HL-60 (cell line): ENCODE data around the gene KRTAP10-1.

Source experiments
- DNase-seq, 2 experiments: peaks; one replicate each; pipeline ENCODE4 v3.0.0-alpha.2; 2010 to 2020; ENCODE audit warnings: low read depth in 1 of 2, low spot score in 1 of 2
- H3K27ac ChIP-seq: fragments of 250-450 bp; sonication (Bioruptor Pico); replicated peaks from 2 replicates; pipeline ENCODE4 v1.5.1; 2020; ENCODE audit warnings: mild to moderate bottlenecking, moderate library complexity
- H3K27me3 ChIP-seq: fragments of 250-450 bp; sonication (Bioruptor Pico); 2 replicates; pipeline ENCODE4 v1.5.1; 2021; ENCODE audit warnings: mild to moderate bottlenecking, moderate library complexity; ENCODE audit not compliant: insufficient read depth, poor library complexity, severe bottlenecking
- H3K4me3 ChIP-seq: replicated peaks from 2 replicates; pipeline ENCODE4 v1.5.1; 2011; ENCODE audit warnings: mild to moderate bottlenecking, control low read depth, low read length; ENCODE audit not compliant: insufficient read depth
- CTCF ChIP-seq: IDR thresholded peaks from one replicate; pipeline ENCODE4 v1.5.1; 2011; ENCODE audit warnings: low read length, control low read depth, inconsistent platforms; ENCODE audit not compliant: insufficient read depth
- GABPA ChIP-seq: IDR thresholded peaks from 2 replicates; pipeline ENCODE4 v1.6.1; 2012; ENCODE audit warnings: low read depth
- POLR2AphosphoS5 ChIP-seq: IDR thresholded peaks from 2 replicates; pipeline ENCODE4 v1.6.1; 2012; ENCODE audit warnings: low read depth
- REST ChIP-seq: IDR thresholded peaks from 2 replicates; pipeline ENCODE4 v1.6.1; 2012; ENCODE audit warnings: low read depth; ENCODE audit not compliant: insufficient replicate concordance
- SPI1 ChIP-seq: IDR thresholded peaks from 2 replicates; pipeline ENCODE4 v1.6.1; 2012; ENCODE audit warnings: low read depth, mild to moderate bottlenecking, borderline replicate concordance

KRTAP10-1 gene

GRCh38 chr21:44520326-44521300 is 19.4 kb downstream of the KRTAP10-1 start:
- no peak overlapping the region for H3K27ac ChIP-seq
- TF ChIP-seq POLR2AphosphoS5 (no peak), SPI1 (no peak), CTCF (no peak), REST (no peak), GABPA (no peak)
- H3K4me3 ChIP-seq, result no peak overlapping the region
- no peak for DNase-seq
- H3K27me3 ChIP-seq, result no peaks in the 10 kb centered on the region

GRCh38 chr21:44519346-44520325 is 20.4 kb downstream of the KRTAP10-1 start:
- Histone ChIP-seq H3K4me3 (no peak overlapping the region), H3K27me3 (no peaks in the 10 kb centered on the region), H3K27ac (no peak overlapping the region)
- TF ChIP-seq REST (no peak), GABPA (no peak)
- DNase-seq, result no peak

- Histone ChIP-seq H3K4me3 (no peak overlapping the region), H3K27me3 (no peaks in the 10 kb centered on the region), H3K27ac (no peak overlapping the region)
- DNase-seq, result no peak
- TF ChIP-seq POLR2AphosphoS5 (no peak), GABPA (no peak), SPI1 (no peak), CTCF (no peak), REST (no peak)
Measured at GRCh38 chr21:44518686-44519085, 21.3 kb downstream of the KRTAP10-1 start.
